HCT116 (cell line): Measurements from ENCODE around the gene PIGX.

Source experiments
- EGR1 ChIP-seq: IDR thresholded peaks from 2 replicates; pipeline ENCODE4 v1.6.1; 2012; ENCODE audit warnings: low read depth
- EZH2 ChIP-seq: fragments of 200-600 bp; sonication (generic); IDR thresholded peaks from 2 replicates; pipeline ENCODE4 v1.6.1; 2017; ENCODE audit warnings: antibody characterized with exemption, mixed run types
- POLR2A ChIP-seq: IDR thresholded peaks from 2 replicates; pipeline ENCODE4 v1.7.0; 2011; ENCODE audit warnings: borderline replicate concordance; ENCODE audit not compliant: insufficient read depth, insufficient read length; ENCODE audit errors: extremely low read depth
- POLR2AphosphoS5 ChIP-seq: IDR thresholded peaks from 2 replicates; pipeline ENCODE4 v1.6.1; 2011; ENCODE audit warnings: mild to moderate bottlenecking, low read depth, low read length, moderate library complexity
- SIN3A ChIP-seq: IDR thresholded peaks from 2 replicates; pipeline ENCODE4 v1.6.1; 2012; ENCODE audit warnings: low read depth
- YY1 ChIP-seq: IDR thresholded peaks from 2 replicates; pipeline ENCODE4 v1.6.1; 2011; ENCODE audit warnings: low read length, low read depth, moderate library complexity, mild to moderate bottlenecking; ENCODE audit not compliant: insufficient replicate concordance; ENCODE audit errors: extremely low read depth
- ZFX ChIP-seq: fragments of 450-650 bp; IDR thresholded peaks from 2 replicates; pipeline ENCODE4 v1.6.1; 2017
- ZNF274 ChIP-seq: fragments of 200-500 bp; sonication (Bioruptor generic); IDR thresholded peaks from 2 replicates; pipeline ENCODE4 v1.6.1; 2014; ENCODE audit warnings: mild to moderate bottlenecking, low read depth, low read length, inconsistent platforms
- TF ChIP-seq, protein P1 (sequence below): IDR thresholded peaks from 2 replicates; pipeline ENCODE4 v1.6.1; 2012
- TF ChIP-seq, protein P2 (sequence below), 3 experiments: fragments of 200-600 bp in 1 of 3; sonication (generic) in 1 of 3; IDR thresholded peaks in 2 of 3; conservative IDR thresholded peaks in 1 of 3; 2 replicates each; pipeline ENCODE4 v1.5.1; 2012 to 2017; ENCODE audit warnings: low read depth in 2 of 3, low read length in 2 of 3, antibody characterized with exemption in 1 of 3, borderline replicate concordance in 1 of 3, control low read depth in 1 of 3, mild to moderate bottlenecking in 1 of 3, mixed read lengths in 1 of 3, mixed run types in 1 of 3, moderate library complexity in 1 of 3; ENCODE audit not compliant: insufficient read depth in 1 of 3
- TF ChIP-seq, protein P3 (sequence below): IDR thresholded peaks from 2 replicates; pipeline ENCODE4 v1.6.1; 2012

DNA sequence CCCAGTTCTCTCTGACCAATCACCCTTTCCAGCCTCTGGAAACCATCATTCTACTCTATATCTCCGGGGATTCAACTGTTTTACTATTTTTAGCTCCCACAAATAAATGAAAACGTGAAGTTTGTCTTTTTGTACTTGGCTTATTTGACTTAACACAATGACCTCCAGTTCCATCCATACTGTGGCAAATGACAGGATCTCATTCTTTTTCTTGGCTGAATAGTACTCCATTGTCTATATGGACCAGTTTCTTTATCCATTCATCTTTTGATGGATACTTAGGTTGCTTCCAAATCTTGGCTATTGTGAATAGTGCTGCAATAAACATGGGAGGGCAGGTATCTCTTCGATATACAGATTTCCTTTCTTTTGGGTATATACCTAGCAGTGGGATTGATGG lies 38.5 kb upstream of the PIGX start:
- no peak for TF ChIP-seq POLR2A
- no peak for TF ChIP-seq POLR2AphosphoS5
- TF ChIP-seq, protein P1, sequence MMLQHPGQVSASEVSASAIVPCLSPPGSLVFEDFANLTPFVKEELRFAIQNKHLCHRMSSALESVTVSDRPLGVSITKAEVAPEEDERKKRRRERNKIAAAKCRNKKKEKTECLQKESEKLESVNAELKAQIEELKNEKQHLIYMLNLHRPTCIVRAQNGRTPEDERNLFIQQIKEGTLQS = no peak
- TF ChIP-seq, protein P2, sequence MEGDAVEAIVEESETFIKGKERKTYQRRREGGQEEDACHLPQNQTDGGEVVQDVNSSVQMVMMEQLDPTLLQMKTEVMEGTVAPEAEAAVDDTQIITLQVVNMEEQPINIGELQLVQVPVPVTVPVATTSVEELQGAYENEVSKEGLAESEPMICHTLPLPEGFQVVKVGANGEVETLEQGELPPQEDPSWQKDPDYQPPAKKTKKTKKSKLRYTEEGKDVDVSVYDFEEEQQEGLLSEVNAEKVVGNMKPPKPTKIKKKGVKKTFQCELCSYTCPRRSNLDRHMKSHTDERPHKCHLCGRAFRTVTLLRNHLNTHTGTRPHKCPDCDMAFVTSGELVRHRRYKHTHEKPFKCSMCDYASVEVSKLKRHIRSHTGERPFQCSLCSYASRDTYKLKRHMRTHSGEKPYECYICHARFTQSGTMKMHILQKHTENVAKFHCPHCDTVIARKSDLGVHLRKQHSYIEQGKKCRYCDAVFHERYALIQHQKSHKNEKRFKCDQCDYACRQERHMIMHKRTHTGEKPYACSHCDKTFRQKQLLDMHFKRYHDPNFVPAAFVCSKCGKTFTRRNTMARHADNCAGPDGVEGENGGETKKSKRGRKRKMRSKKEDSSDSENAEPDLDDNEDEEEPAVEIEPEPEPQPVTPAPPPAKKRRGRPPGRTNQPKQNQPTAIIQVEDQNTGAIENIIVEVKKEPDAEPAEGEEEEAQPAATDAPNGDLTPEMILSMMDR (IDR thresholded peaks at IDR 0.05 in 2 of 3, conservative IDR thresholded peaks at IDR 0.05 in 1 of 3; ENCODE audit: borderline replicate concordance in 1 of 3, insufficient read depth in 1 of 3, low read depth in 2 of 3, low read length in 2 of 3) = no peak
- no peak for TF ChIP-seq SIN3A
- TF ChIP-seq EZH2 = no peak
- no peak for TF ChIP-seq YY1
- TF ChIP-seq, protein P3, sequence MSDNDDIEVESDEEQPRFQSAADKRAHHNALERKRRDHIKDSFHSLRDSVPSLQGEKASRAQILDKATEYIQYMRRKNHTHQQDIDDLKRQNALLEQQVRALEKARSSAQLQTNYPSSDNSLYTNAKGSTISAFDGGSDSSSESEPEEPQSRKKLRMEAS = no peak
- TF ChIP-seq ZFX = no peak
- TF ChIP-seq ZNF274 = no peak
- no peak for TF ChIP-seq EGR1
